ENCODE results near the gene ZMYND15.

Gene ZMYND15

DNA sequence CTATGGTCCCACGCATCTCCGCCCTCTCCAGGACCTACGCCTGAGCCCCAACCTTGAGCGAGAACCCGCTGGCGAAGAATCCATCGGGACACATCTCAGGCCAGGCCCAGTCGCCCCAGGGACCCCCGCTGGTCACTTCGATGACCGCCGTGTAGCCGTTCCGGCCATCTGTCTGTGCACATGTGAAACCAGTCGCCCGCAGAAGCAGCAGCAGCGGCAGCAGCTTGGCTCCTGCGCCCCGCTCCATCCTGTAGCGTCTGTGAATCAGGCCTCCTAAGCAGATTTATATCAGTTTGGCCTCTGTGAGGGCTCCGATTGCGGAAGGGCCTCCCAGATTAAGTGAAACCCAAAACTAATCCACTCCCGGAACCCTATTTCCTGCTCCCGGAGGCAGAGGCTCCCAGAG, 46.5 kb downstream of the ZMYND15 start, which contains the start of gene VMO1:
VMO1 (minus strand) TSS at position 259 of the 406 bp plus-strand sequence; CDS start at position 247, 12 bp downstream.
- DNase-seq (ENCODE audit: low spot score), result no peak

DNA sequence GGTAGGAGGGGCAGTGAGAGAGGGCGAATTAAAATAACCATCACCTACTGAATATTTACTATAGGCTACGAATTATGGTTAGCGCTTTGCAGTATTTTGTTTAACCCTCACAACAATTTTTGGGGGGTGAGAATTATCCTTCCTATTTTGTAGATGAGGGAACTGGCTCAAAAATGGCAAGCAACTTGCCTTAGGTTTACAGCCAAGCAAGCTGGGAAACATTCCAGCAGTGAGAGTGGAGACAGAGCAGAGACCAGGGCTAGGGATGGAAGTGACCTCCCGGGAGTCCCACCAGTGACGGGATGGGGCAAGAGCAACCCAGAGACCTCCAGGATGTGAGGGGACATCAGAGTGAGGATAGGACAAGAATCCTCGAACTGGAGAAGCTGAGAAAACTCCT, 46.9 kb downstream of the ZMYND15 start:
- DNase-seq (ENCODE audit: low spot score), result no peak

DNA sequence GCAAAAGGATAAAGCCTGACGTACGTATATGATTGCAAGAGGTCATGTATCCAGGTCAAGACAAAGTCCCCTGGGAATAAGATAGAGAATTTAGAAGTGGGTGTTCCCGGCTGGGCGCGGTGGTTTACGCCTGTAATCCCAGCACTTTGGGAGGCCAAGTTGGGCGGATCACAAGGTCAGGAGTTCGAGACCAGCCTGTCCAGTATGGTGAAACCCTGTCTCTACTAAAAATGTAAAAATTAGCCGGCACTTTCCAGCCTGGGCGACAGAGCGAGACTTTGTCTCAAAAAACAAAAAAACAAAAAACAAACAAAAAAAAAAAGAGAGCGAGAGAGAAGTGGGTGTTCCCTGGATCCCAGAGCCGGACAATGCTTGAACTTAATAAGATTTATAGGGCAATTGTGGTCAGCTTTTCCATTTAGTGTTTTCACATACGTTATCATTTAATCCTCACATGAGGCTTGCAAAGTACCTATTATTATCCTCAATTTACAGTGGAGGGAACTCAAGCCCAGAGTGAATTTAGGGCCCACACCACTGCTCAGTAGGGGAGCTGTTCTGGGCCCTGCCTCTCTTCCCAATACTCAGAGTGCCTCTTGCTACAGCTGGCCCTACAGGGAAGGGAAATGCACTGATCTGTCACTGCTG, 48.6 kb downstream of the ZMYND15 start:
- DNase-seq (ENCODE audit: low spot score), result no peak

DNA sequence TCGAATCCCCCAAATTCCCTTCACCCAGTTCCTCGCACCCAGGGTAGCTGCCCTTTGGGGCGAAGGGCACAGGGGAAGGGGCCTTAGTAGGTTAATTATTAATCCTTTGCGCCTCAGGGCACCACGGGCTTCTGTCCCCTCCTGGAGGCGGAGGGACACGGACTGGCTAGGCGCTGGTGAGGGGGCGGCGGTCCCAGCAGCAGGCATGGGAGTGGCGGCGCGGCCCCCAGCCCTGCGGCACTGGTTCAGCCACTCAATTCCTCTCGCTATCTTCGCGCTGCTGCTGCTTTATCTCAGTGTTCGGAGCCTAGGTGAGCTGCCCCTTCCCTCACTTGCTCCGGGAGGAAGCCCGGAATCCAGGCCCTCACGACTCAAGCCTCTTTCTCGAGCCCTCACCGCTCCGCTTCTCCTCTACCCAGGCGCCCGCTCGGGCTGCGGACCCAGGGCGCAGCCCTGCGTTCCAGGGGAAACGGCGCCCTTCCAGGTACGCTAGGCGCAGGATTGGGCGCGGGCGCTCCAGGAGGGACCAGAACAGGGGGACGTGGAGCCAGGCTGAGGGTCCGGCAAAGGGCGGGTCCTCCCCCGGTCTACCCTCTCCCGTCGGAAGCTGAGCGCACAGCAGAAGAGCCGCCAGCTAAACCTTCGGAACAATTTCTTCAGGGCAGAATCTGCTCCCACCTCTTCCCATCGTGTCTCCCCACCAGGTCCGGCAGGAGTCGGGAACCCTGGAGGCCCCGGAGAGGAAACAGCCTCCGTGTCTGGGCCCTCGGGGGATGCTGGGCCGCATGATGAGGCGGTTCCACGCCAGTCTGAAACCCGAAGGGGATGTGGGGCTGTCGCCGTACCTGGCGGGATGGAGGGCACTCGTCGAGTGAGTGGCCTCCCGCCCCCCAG, 49.4 kb downstream of the ZMYND15 start, which contains the start of gene GLTPD2:
GLTPD2 (plus strand) TSS at position 158 of the 894 bp plus-strand sequence; CDS start at position 206, 48 bp downstream.
- no peak for DNase-seq (ENCODE audit: low spot score)

DNA sequence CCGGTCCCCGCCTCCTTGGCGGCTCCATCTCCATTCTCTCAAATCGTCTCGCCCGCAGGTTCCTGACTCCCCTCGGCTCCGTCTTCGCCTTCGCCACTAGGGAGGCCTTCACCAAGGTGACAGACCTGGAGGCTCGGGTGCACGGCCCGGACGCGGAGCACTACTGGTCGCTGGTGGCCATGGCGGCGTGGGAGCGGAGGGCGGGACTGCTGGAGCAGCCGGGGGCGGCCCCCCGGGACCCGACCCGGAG, 50.0 kb downstream of the ZMYND15 start:
- no peak for DNase-seq (ENCODE audit: low spot score)

DNA sequence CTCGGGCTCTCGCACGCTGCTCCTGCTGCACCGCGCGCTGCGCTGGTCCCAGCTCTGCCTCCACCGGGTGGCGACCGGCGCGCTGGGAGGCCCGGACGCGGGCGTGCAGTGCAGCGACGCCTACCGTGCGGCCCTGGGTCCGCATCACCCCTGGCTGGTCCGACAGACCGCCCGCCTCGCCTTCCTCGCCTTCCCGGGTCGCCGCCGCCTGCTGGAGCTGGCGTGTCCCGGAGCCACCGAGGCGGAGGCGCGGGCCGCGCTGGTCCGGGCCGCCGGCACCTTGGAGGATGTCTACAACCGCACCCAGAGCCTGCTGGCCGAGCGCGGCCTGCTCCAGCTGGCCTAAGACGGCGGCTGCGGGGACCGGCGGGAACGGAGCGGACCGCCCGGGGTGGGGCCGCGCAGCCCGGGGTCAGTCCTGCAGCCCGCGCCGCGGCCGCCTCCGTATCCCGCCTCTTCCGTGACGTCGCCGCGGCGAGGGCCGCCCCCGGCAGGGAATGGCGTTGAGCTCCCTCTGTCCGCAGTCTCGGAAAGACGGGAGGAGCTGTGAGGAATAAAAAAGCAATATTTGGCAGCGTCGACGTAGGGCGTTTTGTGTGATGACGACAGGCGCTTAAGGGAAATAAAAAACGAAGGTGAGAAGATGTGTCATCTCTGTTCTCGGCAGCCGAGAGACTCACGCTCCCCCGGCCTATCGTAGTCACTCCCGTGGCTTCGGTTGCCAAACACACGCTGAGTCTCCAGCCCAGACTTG, 50.5 kb downstream of the ZMYND15 start:
- peak; percentile 81 for DNase-seq (ENCODE audit: low spot score)

DNA sequence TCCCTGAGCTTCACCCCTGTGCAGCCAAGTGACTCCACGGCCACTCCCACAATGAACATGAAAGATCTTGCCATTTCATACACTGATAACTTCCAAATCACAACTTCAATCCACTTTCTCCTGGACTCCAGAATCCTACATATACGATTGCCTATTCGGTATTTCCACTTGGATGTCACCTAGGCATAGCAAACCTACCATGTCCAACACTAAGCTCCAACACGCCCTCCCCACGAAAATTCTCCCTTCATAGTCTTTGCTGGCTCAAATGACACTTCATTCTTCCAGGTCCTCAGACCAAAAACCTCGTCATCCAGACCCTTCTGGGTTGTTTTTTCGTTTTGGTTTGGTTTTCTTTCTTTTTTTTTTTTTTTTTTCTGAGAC, 51.1 kb downstream of the ZMYND15 start:
- DNase-seq (ENCODE audit: low spot score), result no peak

DNA sequence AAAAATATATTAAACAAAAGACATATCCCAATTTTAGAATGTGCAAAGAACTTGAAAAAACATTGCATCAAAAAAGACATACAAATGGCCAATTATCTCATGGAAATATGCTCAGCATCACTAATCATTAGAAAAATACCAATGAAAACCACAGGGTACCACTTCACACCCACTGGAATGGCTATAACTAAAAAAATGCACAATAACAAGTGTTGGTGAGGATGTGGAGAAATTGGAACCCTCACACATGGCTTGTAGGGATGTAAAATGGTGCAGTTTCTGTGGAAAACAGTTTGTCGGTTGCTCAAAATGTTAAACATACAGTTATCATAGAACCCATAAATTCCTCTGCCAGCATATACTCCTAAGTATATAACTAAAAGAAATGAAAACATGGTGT, 55.5 kb downstream of the ZMYND15 start:
- no peak for DNase-seq (ENCODE audit: low spot score)

Data from hematopoietic multipotent progenitor cell treated with erythropoietin and hydrocortisone succinate and interleukin-3 and kit ligand, for 17 days (in vitro differentiated cells).